HL-60/S4 treated with retinoic acid at 250 ng/mL for 4 days and 3 days (cell line): ENCODE measurements around the gene FUT9.
"Not testable (repeated sequence)": the region's sequence is repeated elsewhere in the genome, so short reads cannot be mapped to it uniquely, and the experiment has no call there.

Source experiments
- in situ Hi-C: fragments of 300-500 bp; cut with MboI; formaldehyde crosslinking; loops from 2 replicates; pipeline ENCODE4 v1.7.0; 2022; ENCODE audit warnings: low sequenced_read_pairs

FUT9 gene

GRCh38 chr6:96260787-96261430 is 245.1 kb downstream of the FUT9 start:
- in situ Hi-C loops, result not testable (repeated sequence)
